GM19372 (cell line): ENCODE data around the gene DCP1B.

Experiments used
- ATAC-seq: cut with Tn5 transposase; IDR thresholded peaks from one replicate; pipeline ENCODE4 v1.9.1; 2021; ENCODE audit warnings: mild to moderate bottlenecking, low read depth, moderate library complexity; ENCODE audit not compliant: unreplicated experiment

DCP1B gene

GRCh38 chr12:2004113-2004929, at the start of gene DCP1B:
Gene DCP1B (minus strand): TSS chr12:2004457. CDS start chr12:2004431, 26 bp downstream.
- peak; percentile 96 for ATAC-seq

GRCh38 chr12:2053691-2054090, 49.4 kb upstream of the DCP1B start:
- ATAC-seq, result no peak

GRCh38 chr12:2052826-2053678, 48.8 kb upstream of the DCP1B start, which contains the start of gene CACNA1C:
Gene CACNA1C (plus strand): TSS chr12:2052987. CDS start chr12:2053563, 576 bp downstream.
- ATAC-seq, result no peak

- ATAC-seq, result no peak
Measured at GRCh38 chr12:2051700-2052621, 47.7 kb upstream of the DCP1B start.

- ATAC-seq, result no peak
Measured at GRCh38 chr12:2049604-2050540, 45.6 kb upstream of the DCP1B start.

GRCh38 chr12:2047752-2048151, 43.5 kb upstream of the DCP1B start:
- no peak for ATAC-seq

- ATAC-seq, result no peak
Measured at GRCh38 chr12:2046957-2047356, 42.7 kb upstream of the DCP1B start.

- no peak for ATAC-seq
Measured at GRCh38 chr12:2044165-2044564, 39.9 kb upstream of the DCP1B start.

GRCh38 chr12:2043054-2043453, 38.8 kb upstream of the DCP1B start:
- ATAC-seq, result no peak

- ATAC-seq, result no peak
Measured at GRCh38 chr12:2039034-2039433, 34.8 kb upstream of the DCP1B start.

- ATAC-seq, result no peak
Measured at GRCh38 chr12:2035431-2036055, 31.3 kb upstream of the DCP1B start.

GRCh38 chr12:2034633-2035430, 30.6 kb upstream of the DCP1B start:
- ATAC-seq, result peak; percentile 85

GRCh38 chr12:2032506-2032905, 28.2 kb upstream of the DCP1B start:
- no peak for ATAC-seq

GRCh38 chr12:2029851-2030250, 25.6 kb upstream of the DCP1B start:
- ATAC-seq, result no peak

- ATAC-seq, result no peak
Measured at GRCh38 chr12:2027351-2027750, 23.1 kb upstream of the DCP1B start.

GRCh38 chr12:2023365-2023764, 19.1 kb upstream of the DCP1B start:
- ATAC-seq, result no peak

- no peak for ATAC-seq
Measured at GRCh38 chr12:2020511-2020910, 16.3 kb upstream of the DCP1B start.

GRCh38 chr12:2019126-2019525, 14.9 kb upstream of the DCP1B start:
- no peak for ATAC-seq
